ENCODE data around the gene KLF13.

KLF13 gene

GRCh38 chr15:31381801-31382712 lies 55.4 kb downstream of the KLF13 start:
- DNase-seq (ENCODE audit: low read depth in 2 of 2): no peak

- no peak for DNase-seq (ENCODE audit: low read depth in 2 of 2)
Observed at GRCh38 chr15:31382713-31383045, 56.0 kb downstream of the KLF13 start.

GRCh38 chr15:31383139-31383538 lies 56.5 kb downstream of the KLF13 start:
- no peak for DNase-seq (ENCODE audit: low read depth in 2 of 2)

GRCh38 chr15:31384568-31384967 lies 57.9 kb downstream of the KLF13 start:
- no peak for DNase-seq (ENCODE audit: low read depth in 2 of 2)

- no peak for DNase-seq (ENCODE audit: low read depth in 2 of 2)
Observed at GRCh38 chr15:31385736-31386135, 59.1 kb downstream of the KLF13 start.

- DNase-seq (ENCODE audit: low read depth in 2 of 2): no peak
Observed at GRCh38 chr15:31387092-31387478, 60.5 kb downstream of the KLF13 start.

GRCh38 chr15:31387479-31388118 lies 61.0 kb downstream of the KLF13 start:
- DNase-seq (ENCODE audit: low read depth in 2 of 2): no peak

GRCh38 chr15:31389576-31389975 lies 62.9 kb downstream of the KLF13 start:
- DNase-seq (ENCODE audit: low read depth in 2 of 2): no peak

GRCh38 chr15:31390029-31390428 lies 63.4 kb downstream of the KLF13 start:
- DNase-seq (ENCODE audit: low read depth in 2 of 2): no peak

GRCh38 chr15:31390777-31391486 lies 64.3 kb downstream of the KLF13 start:
- DNase-seq (ENCODE audit: low read depth in 2 of 2): no peak

- peak; percentile 65 to 78 for DNase-seq (ENCODE audit: low read depth in 2 of 2)
Observed at GRCh38 chr15:31391687-31392671, 65.3 kb downstream of the KLF13 start.

GRCh38 chr15:31392761-31393401 lies 66.2 kb downstream of the KLF13 start:
- DNase-seq (ENCODE audit: low read depth in 2 of 2): no peak

GRCh38 chr15:31393444-31394091 lies 66.9 kb downstream of the KLF13 start:
- DNase-seq (ENCODE audit: low read depth in 2 of 2): no peak

- no peak for DNase-seq (ENCODE audit: low read depth in 2 of 2)
Observed at GRCh38 chr15:31396881-31397560, 70.4 kb downstream of the KLF13 start.

- no peak for DNase-seq (ENCODE audit: low read depth in 2 of 2)
Observed at GRCh38 chr15:31397851-31398661, 71.4 kb downstream of the KLF13 start.

GRCh38 chr15:31398677-31399301 lies 72.2 kb downstream of the KLF13 start:
- DNase-seq (ENCODE audit: low read depth in 2 of 2): no peak

GRCh38 chr15:31399544-31400171 lies 73.0 kb downstream of the KLF13 start:
- DNase-seq (ENCODE audit: low read depth in 2 of 2): peak; percentile 44 to 61
